ENCODE data around the gene PROB1. TPM values are rescaled to one million over a fixed set of nuclear protein-coding genes. Genes with fewer than 3 reads are reported as not detected.

PROB1 gene
- total and polyA plus RNA-seq, 9 of the 15 experiments (the other 6 are each of a cell fraction or from before 2014, with no cell fraction given): 0.01 to 1.8 (median 0.47) TPM

DNA sequence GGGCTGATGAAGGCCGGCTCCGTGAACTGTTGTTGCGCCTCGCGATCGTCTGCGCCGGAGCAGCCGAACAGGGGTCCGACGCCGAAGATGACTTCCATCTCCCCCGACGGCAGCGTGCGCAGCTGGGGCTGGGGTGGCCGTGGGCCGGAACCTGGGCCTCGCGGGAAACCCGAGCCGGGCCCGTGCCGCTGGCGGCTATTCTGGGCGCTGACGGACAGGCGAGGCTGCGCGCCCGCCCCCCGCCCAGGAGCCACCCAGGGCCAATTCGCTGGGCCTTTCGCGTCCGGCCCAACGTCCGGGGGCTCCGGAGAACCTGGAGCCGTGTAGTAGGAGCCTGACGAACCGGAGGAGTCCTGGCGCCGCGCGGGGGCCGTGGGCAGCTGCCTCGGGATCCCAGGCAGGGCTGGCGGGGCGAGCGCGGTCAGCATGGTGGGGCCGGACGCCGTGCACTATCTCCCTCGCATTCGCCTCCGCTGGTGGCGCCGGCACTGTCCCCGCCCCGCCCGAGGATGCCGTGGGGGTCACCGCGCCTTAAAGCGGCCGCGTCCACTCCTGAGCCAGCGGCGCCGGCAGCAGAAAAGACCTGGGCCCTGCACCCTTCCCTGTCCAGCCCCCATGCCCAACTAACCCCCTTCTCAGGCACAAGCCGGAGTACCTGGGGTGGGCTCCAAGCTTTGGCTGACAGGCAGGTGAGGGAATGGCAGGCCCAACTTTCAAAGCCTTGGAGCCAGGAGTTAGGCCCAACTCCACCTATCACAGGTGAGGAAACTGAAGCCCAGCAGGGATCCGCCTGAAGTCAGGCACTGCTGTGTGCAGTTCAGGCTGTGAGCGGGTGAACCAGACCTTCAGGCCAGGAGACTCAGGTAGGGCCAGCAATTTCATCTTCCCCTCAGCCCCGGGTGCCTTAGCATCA lies at the start of gene PROB1 (continued):
- TF ChIP-seq, protein P1, sequence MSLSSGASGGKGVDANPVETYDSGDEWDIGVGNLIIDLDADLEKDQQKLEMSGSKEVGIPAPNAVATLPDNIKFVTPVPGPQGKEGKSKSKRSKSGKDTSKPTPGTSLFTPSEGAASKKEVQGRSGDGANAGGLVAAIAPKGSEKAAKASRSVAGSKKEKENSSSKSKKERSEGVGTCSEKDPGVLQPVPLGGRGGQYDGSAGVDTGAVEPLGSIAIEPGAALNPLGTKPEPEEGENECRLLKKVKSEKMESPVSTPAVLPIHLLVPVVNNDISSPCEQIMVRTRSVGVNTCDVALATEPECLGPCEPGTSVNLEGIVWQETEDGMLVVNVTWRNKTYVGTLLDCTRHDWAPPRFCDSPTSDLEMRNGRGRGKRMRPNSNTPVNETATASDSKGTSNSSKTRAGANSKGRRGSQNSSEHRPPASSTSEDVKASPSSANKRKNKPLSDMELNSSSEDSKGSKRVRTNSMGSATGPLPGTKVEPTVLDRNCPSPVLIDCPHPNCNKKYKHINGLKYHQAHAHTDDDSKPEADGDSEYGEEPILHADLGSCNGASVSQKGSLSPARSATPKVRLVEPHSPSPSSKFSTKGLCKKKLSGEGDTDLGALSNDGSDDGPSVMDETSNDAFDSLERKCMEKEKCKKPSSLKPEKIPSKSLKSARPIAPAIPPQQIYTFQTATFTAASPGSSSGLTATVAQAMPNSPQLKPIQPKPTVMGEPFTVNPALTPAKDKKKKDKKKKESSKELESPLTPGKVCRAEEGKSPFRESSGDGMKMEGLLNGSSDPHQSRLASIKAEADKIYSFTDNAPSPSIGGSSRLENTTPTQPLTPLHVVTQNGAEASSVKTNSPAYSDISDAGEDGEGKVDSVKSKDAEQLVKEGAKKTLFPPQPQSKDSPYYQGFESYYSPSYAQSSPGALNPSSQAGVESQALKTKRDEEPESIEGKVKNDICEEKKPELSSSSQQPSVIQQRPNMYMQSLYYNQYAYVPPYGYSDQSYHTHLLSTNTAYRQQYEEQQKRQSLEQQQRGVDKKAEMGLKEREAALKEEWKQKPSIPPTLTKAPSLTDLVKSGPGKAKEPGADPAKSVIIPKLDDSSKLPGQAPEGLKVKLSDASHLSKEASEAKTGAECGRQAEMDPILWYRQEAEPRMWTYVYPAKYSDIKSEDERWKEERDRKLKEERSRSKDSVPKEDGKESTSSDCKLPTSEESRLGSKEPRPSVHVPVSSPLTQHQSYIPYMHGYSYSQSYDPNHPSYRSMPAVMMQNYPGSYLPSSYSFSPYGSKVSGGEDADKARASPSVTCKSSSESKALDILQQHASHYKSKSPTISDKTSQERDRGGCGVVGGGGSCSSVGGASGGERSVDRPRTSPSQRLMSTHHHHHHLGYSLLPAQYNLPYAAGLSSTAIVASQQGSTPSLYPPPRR (CRISPR knock-in tag; IDR thresholded peaks at IDR 0.05; ENCODE audit: borderline replicate concordance): no peak
- TF ChIP-seq CREB5 (CRISPR knock-in tag; IDR thresholded peaks at IDR 0.05) (no peak), SRF (CRISPR knock-in tag; IDR thresholded peaks at IDR 0.05) (no peak), SLC30A9 (CRISPR knock-in tag; IDR thresholded peaks at IDR 0.05) (no peak), CTBP1 (IDR thresholded peaks at IDR 0.05; ENCODE audit: borderline replicate concordance) (no peak), KLF6 (CRISPR knock-in tag; IDR thresholded peaks at IDR 0.05; ENCODE audit: borderline replicate concordance) (no peak)
